Suppressor macrophage treated with lipopolysaccharide for 4 hours (primary cell): Measurements from ENCODE around the gene ITGB1BP1.
"Not testable (repeated sequence)": the region's sequence is repeated elsewhere in the genome, so short reads cannot be mapped to it uniquely, and the experiment has no call there.

Source experiments
- DNase-seq: peaks from one replicate; pipeline ENCODE4 v3.0.0-alpha.2; 2020

The ITGB1BP1 gene

GRCh38 chr2:9398881-9399780, 24.2 kb downstream of the ITGB1BP1 start:
- no peak for DNase-seq

- not testable (repeated sequence) for DNase-seq
Measured at GRCh38 chr2:9398251-9398650, 25.1 kb downstream of the ITGB1BP1 start.

GRCh38 chr2:9397201-9397600, 26.1 kb downstream of the ITGB1BP1 start:
- no peak for DNase-seq

- no peak for DNase-seq
Measured at GRCh38 chr2:9394816-9395215, 28.5 kb downstream of the ITGB1BP1 start.

GRCh38 chr2:9392898-9393765, 30.2 kb downstream of the ITGB1BP1 start:
- DNase-seq, result no peak

- no peak for DNase-seq
Measured at GRCh38 chr2:9391961-9392720, 31.2 kb downstream of the ITGB1BP1 start.

GRCh38 chr2:9390991-9391390, 32.3 kb downstream of the ITGB1BP1 start:
- no peak for DNase-seq

GRCh38 chr2:9390151-9390850, 33.0 kb downstream of the ITGB1BP1 start:
- DNase-seq, result no peak

GRCh38 chr2:9388950-9389911, 34.1 kb downstream of the ITGB1BP1 start:
- DNase-seq, result no peak

GRCh38 chr2:9388199-9388681, 35.1 kb downstream of the ITGB1BP1 start:
- DNase-seq, result no peak

- DNase-seq, result no peak
Measured at GRCh38 chr2:9385841-9386240, 37.5 kb downstream of the ITGB1BP1 start.

- DNase-seq, result no peak
Measured at GRCh38 chr2:9384521-9384920, 38.8 kb downstream of the ITGB1BP1 start.

- DNase-seq, result no peak
Measured at GRCh38 chr2:9382604-9383235, 40.6 kb downstream of the ITGB1BP1 start.

GRCh38 chr2:9380702-9381628, 42.4 kb downstream of the ITGB1BP1 start:
- no peak for DNase-seq

- no peak for DNase-seq
Measured at GRCh38 chr2:9379391-9379755, 44.0 kb downstream of the ITGB1BP1 start.

- no peak for DNase-seq
Measured at GRCh38 chr2:9378433-9379390, 44.6 kb downstream of the ITGB1BP1 start.

- DNase-seq, result no peak
Measured at GRCh38 chr2:9377461-9378097, 45.7 kb downstream of the ITGB1BP1 start.
